Ovary (tissue), 10 donors: ENCODE data around the gene CDC34. TPM values are rescaled to one million over a fixed set of nuclear protein-coding genes. Genes with fewer than 3 reads are reported as not detected.

Experiments used
- DNase-seq, 5 donors: peaks; one replicate each; pipeline ENCODE4 v3.0.0-alpha.2; 2019 to 2020
- H3K27ac ChIP-seq, 2 donors: fragments of 200-600 bp; one replicate each; pipeline versions ENCODE4 v1.5.1 to v1.8.0; 2019 to 2022
- H3K27me3 ChIP-seq: fragments of 200-600 bp; one replicate; pipeline ENCODE4 v1.8.0; 2022
- H3K36me3 ChIP-seq: fragments of 200-600 bp; sonication (generic); one replicate; pipeline ENCODE4 v1.5.1; 2019
- H3K4me1 ChIP-seq: one replicate; pipeline ENCODE4 v1.8.1; 2013; ENCODE audit warnings: mild to moderate bottlenecking, moderate library complexity; ENCODE audit not compliant: insufficient read depth
- H3K4me3 ChIP-seq: fragments of 200-600 bp; sonication (generic); one replicate; pipeline ENCODE4 v1.5.1; 2017
- H3K9me3 ChIP-seq, 2 donors: fragments of 200-600 bp in 1 of 2; sonication (generic) in 1 of 2; one replicate each; pipeline versions ENCODE4 v1.5.1 to v1.8.1; 2013 to 2019; ENCODE audit warnings: mild to moderate bottlenecking in 1 of 2, moderate library complexity in 1 of 2
- CTCF ChIP-seq, 3 donors: fragments of 450-650 bp in 2 of 3; fragments of 200-600 bp in 1 of 3; IDR thresholded peaks; one replicate each; pipeline versions ENCODE4 v1.5.1 to v1.8.0; 2016 to 2022; ENCODE audit warnings: antibody characterized with exemption in 3 of 3, mild to moderate bottlenecking in 1 of 3
- EP300 ChIP-seq: sonication (generic); formaldehyde crosslinking; IDR thresholded peaks from one replicate; pipeline ENCODE4 v1.6.1; 2017; ENCODE audit warnings: antibody characterized with exemption
- POLR2A ChIP-seq: fragments of 450-650 bp; IDR thresholded peaks from one replicate; pipeline ENCODE4 v1.6.1; 2017; ENCODE audit warnings: antibody characterized with exemption, mild to moderate bottlenecking, moderate library complexity
- WGBS, 3 donors: extraction: QIAGEN DNeasy Blood & Tissue Kit in 1 of 3; methylation state at CpG; one replicate each; pipeline versions ENCODE4 v1.1.5 to v1.1.7; 2013 to 2017; 5-methylcytosine and 5-hydroxymethylcytosine counted together
- intact Hi-C, 4 donors: fragments of 100-400 bp; cut with DNase I; formaldehyde crosslinking; loops; one replicate each; pipeline versions ENCODE4 v1.11.0 to v1.15.1; 2022 to 2023
- long read RNA-seq, 3 donors: library from polyadenylated mRNA in 2 of 3; unstranded in 2 of 3; transcript quantifications; one replicate each; pipeline ENCODE4 v2.0.0 and lab custom pipeline, GENCODE V29; 2021 to 2026
- polyA plus RNA-seq, 2 donors: library from polyadenylated mRNA; stranded (reverse); fragments of 200-250 nt in 1 of 2; fragments of 350-450 nt in 1 of 2; fragmentation: Illumina TruSeq in 1 of 2; extraction: RNeasy Lipid Tissue Mini Kit (QIAGEN cat#74804) in 1 of 2; gene quantifications; one replicate each; pipeline ENCODE4 v1.2.3, GENCODE V29; 2013 to 2014
- total RNA-seq, 7 donors: library from RNA; depleted of rRNA in 2 of 7; stranded (reverse); fragments of >200 nt in 2 of 7; fragmentation: NEBNext Ultra II Directional in 3 of 7; extraction: Animal tissue kit (Norgen Biotek cat#: 25700) in 3 of 7; gene quantifications; one replicate each; pipeline versions ENCODE4 v1.1.0 to v1.2.4, GENCODE V29; 2016 to 2023
- donor health status: DM: no; HTN: no; CAD: no; lungs with moderate emphysema.
- donor health status: DM: no; HTN: no; CAD: no.
- donor health status: Bipolar disorder and iron deficiency.
- donor health status: DM: yes; HTN: yes; CAD: no.
- donor health status: DM: no; HTN: no; CAD: no.
- donor health status: DM: yes; HTN: yes; CAD: no.

The CDC34 gene
- total RNA-seq: 10 to 100 TPM; 45.6 to 78.9 (median 56.1) TPM
- 10 to 100 TPM; 13.2 to 59.7 TPM for polyA plus RNA-seq
- long read RNA-seq, donor 1, transcript CDC34-201 (5 exons, 1,471 nt): major isoform, 6 of 21 reads
- long read RNA-seq, donor 1, partial matches to known transcripts: 4 of 21 reads
- long read RNA-seq, donor 1, other reads (novel, unspliced or antisense): 9 of 21 reads
- long read RNA-seq, donor 2, transcript CDC34-201 (5 exons, 1,471 nt): major isoform, 59 of 64 reads
- long read RNA-seq, donor 2, partial matches to known transcripts: 0 of 64 reads
- long read RNA-seq, donor 2, other reads (novel, unspliced or antisense): 0 of 64 reads
- long read RNA-seq, donor 3, transcript CDC34-202 (5 exons, 1,147 nt): minor isoform, 5 of 141 reads
- long read RNA-seq, donor 3, transcript CDC34-201 (5 exons, 1,471 nt): major isoform, 101 of 141 reads
- long read RNA-seq, donor 3, partial matches to known transcripts: 10 of 141 reads
- long read RNA-seq, donor 3, other reads (novel, unspliced or antisense): 23 of 141 reads

- intact Hi-C loops: loop anchor here in 2 of 4 donors (2.0 to 10.0 kb wide), 3 partner anchors 39 to 93 kb away; no protein-coding TSS in a partner anchor
- H3K27me3 ChIP-seq: no peaks in the 10 kb centered on the region
- no peaks in the 10 kb centered on the region for H3K9me3 ChIP-seq
- peaks cover 15% of the 10 kb centered on the region for H3K4me1 ChIP-seq
- WGBS, 3 donors: 1 to 2% (median 1%) methylated on average over 41 to 84 of the region's 84 CpGs
- TF ChIP-seq EP300 (no peak), CTCF (IDR thresholded peaks at IDR 0.05) (no peak), POLR2A (peak; percentile 50)
- H3K36me3 ChIP-seq: no peaks in the 10 kb centered on the region
- peak within 1 kb of the TSS; percentile 60 for H3K4me3 ChIP-seq
- peak within 1 kb of the TSS; percentile 74 to 91 for H3K27ac ChIP-seq
- no peak for DNase-seq
Observed at GRCh38 chr19:531753-532560, at the start of gene CDC34. Gene CDC34, plus strand, starts transcription at chr19:531760. Its CDS starts 172 bp downstream, at chr19:531932.

- Histone ChIP-seq H3K4me3 (no peak overlapping the region), H3K9me3 (no peaks in the 10 kb centered on the region), H3K27ac (no peak overlapping the region), H3K27me3 (no peaks in the 10 kb centered on the region), H3K4me1 (no peaks in the 10 kb centered on the region), H3K36me3 (no peaks in the 10 kb centered on the region)
- TF ChIP-seq POLR2A (no peak), CTCF (IDR thresholded peaks at IDR 0.05) (no peak), EP300 (no peak)
- intact Hi-C loops: no loop called here
- no peak for DNase-seq
- WGBS, 3 donors: 53 to 65% (median 56%) methylated on average over 20 of the region's 20 CpGs
Observed at GRCh38 chr19:482186-483041, 49.1 kb upstream of the CDC34 start.

GRCh38 chr19:483332-484072, 48.1 kb upstream of the CDC34 start:
- 49 to 57% (median 50%) methylated on average over 21 of the region's 21 CpGs for WGBS, 3 donors
- Histone ChIP-seq H3K27ac (no peak overlapping the region), H3K4me1 (no peaks in the 10 kb centered on the region), H3K27me3 (no peaks in the 10 kb centered on the region), H3K9me3 (no peaks in the 10 kb centered on the region), H3K4me3 (no peak overlapping the region), H3K36me3 (no peaks in the 10 kb centered on the region)
- intact Hi-C loops: no loop called here
- no peak for DNase-seq
- no peak for TF ChIP-seq EP300
- no peak for TF ChIP-seq CTCF (IDR thresholded peaks at IDR 0.05)
- TF ChIP-seq POLR2A: no peak
